GM21717 (cell line): ENCODE data around the gene RANBP2.
"Not testable (repeated sequence)": the region's sequence is repeated elsewhere in the genome, so short reads cannot be mapped to it uniquely, and the experiment has no call there.

Source experiments
- ATAC-seq: cut with Tn5 transposase; IDR thresholded peaks from one replicate; pipeline ENCODE4 v1.9.1; 2021; ENCODE audit warnings: mild to moderate bottlenecking, moderate library complexity; ENCODE audit not compliant: unreplicated experiment

Gene RANBP2

DNA sequence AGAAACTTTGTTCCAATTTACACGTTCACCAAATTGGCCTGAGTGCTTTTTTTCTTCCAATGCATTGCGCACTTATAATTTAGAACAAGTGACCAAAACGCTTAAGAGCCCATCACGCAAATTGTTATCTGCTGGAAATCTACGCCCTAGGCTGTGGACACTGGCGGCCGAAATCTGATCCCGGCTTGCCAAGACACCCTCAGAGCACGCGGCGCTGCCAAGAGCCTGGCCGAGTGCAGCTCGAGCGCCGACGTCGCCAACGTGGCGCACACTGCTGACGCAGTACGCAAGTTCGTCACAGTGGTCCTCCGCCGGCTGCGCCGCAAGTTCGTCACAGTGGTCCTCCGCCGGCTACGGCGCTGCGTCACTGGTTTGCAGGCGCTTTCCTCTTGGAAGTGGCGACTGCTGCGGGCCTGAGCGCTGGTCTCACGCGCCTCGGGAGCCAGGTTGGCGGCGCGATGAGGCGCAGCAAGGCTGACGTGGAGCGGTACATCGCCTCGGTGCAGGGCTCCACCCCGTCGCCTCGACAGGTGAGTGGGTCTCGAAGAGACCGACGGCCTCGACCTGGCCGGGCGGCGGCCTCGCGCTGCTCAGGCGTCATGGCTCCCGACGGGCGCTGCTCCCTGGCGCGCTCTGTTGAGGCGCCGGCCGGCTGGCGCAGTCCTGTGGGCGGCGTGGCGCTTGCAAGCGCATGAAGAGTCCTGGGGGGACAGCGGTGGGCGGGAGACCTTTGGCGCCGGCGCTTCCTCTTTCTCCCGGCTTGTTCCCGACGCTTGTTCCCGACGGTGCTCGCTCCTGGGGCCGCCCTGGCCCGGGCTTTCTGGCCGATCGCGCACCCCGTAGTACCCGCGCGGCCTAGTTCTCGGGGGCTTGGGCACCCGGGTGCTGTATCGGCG lies at the start of gene RANBP2:
TSS of gene RANBP2 (plus strand) at position 334 of the 896 bp plus-strand sequence. CDS start at position 459, 125 bp downstream.
- peak; percentile 99 for ATAC-seq

DNA sequence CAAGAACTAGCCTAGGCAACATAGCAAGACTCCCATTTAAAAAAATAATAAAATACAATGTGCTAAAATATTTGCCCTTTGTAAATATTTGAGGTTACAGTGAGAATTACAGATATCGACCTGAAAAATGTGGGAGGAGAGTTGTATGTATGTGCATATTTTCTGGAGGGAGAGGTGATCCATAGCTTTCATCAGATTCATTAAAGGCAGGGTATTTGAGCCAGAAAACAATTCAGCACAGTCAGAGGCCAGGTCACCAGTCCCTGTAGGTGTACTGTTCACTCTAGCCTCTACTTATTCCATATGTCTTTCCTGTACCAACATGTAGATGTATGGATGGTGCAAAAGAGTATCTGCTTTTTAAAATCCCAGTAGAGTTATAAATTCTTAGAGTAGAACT lies 49.0 kb upstream of the RANBP2 start:
- ATAC-seq, result not testable (repeated sequence)

DNA sequence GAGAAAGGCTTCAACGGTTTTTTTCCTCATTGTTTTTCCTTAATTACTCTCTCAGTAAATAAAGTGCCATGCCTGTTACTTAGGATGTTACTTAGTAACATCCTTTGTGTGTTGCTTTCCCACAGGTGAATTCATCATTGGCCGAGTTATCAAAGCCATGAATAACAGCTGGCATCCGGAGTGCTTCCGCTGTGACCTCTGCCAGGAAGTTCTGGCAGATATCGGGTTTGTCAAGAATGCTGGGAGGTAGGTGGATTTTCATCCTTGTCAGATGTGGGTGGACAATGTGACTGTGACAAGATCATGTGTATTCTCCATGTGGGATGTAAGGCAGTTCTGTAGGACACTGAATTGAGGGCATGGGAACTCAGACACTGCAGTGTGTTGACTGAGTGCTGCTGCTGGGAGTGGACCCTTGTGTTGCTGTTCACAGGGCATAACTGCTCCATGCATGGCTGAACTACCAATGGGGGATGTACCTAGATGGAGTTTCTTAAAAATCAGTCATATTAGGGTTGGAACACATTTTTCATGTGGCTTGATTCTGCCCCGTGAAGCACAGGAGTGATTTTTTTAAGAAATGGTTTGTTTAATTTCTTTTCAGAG lies 47.0 kb upstream of the RANBP2 start:
- not testable (repeated sequence) for ATAC-seq

- not testable (repeated sequence) for ATAC-seq
Observed at GRCh38 chr2:108676522-108676921, 42.8 kb upstream of the RANBP2 start.

- ATAC-seq, result not testable (repeated sequence)
Observed at GRCh38 chr2:108677239-108677744, 42.0 kb upstream of the RANBP2 start.

DNA sequence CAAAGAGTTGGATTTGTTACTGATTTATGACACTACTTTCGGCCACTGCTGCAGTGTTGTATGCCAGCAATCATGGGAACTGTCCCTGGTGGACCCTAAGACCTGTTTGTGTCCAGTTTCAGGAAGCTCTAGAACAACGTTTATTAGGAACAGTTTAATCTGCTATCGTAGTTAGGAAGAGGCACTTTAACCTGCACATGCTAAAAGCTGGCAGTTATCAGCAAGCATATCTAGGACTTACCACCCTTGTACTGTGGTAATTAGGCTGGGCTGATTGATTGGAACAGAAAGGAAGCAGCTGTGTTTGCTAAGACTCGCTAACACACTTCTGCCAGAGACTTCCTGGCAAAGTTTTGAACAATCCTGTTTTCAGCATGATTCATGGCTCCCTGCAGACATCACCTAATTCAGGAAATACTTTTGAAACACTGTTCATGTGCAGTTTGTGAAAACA lies 41.1 kb upstream of the RANBP2 start:
- ATAC-seq, result not testable (repeated sequence)

DNA sequence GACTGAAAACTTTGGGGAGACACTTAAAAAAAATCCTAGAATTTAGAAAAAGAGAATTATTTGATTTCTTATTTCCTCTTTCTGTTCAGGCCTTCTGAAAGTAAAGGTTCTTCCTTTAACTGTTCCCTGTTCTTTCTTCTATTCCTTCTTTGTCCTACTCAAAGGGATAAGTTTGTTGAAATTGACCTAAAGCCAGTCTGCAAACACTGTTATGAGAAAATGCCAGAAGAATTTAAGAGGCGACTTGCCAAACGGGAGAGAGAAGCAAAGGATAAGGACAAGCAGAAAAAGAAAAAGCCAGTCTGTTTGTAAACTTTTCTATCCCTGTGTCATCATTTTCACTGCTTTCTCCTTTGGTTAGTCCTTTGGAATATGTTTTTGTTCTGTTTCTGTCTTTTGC lies 38.5 kb upstream of the RANBP2 start:
- ATAC-seq, result not testable (repeated sequence)

DNA sequence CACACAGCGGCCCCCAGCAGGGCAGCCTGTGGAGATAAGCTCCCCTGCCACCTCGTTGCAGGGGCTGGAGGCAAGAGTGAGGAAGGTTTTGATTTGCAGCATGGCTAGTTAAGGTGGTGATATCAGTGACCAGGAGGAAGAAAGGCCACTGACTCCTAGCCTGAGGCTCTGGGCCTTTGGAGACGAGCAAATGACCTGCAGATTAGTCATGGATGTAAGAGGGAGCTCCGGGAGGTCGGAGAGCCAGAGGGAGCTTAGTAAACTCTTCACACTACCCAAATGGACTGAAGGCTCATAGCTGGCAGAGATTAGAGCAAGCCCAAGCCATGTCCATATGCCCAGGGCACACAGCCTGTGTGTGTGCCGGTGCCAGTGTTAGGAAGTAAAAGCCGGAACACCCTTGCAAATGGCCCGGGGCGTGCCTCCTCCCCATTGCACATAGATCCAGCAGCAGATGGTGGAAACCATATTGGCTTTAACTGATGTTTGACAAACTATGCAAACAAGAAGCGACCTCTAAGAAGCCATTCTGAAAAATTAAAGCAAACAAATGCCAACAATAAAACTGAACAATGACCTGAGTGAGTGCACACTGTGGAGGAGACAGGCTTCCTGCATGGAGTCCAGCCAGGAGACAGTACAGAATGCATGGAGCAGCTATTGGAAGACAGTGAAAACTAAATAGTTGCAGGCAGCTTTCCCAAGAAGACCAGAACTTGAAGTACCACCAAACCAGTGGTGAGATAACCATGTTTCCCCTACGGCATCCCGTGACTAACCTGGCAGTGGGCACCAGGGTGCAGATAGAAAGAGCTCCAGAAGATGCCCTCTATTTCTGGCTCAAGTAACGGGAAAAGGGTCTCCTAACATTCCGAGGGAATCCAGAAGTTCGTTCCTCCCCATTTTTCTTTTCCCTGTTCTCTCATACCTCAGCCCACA lies 30.2 kb upstream of the RANBP2 start:
- ATAC-seq, result not testable (repeated sequence)

GRCh38 chr2:108690001-108690400 lies 29.3 kb upstream of the RANBP2 start:
- not testable (repeated sequence) for ATAC-seq

DNA sequence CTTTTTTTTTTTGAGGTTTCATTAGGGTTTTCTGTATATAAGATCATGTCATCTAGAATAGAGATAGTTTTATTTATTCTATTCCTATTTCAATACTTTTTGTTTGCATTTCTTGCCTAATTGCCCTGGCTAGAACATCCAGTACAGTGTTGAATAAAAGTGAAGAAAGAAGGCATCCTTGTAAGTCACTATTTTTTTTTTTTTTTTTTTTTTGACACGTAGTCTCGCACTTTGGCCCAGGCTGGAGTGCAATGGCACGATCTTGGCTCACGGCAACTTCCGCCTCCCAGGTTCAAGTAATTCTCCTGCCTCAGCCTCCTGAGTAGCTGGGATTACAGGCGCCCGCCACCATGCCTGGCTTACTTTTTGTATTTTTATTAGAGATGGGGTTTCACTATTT lies 27.8 kb upstream of the RANBP2 start:
- ATAC-seq, result no peak

- no peak for ATAC-seq
Observed at GRCh38 chr2:108701208-108701607, 18.1 kb upstream of the RANBP2 start.

DNA sequence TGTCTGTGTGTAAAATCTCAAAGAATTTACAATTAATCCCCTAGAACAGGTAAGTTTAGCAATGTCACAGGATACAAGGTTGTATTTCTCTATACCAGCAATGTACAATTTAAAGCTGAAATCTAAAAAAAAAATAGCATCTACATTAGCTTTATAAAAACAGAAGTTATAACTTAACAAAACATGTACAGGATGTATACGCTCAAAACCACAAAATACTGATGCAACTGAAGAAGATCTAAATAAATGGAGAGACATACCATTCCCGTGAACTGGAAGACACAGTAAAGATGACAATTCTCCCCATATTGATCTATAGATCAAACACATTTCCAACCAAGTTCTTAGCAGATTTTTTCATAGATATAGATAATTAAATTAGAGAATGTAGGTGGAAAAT lies 17.5 kb upstream of the RANBP2 start:
- ATAC-seq, result no peak

GRCh38 chr2:108704871-108705270 lies 14.4 kb upstream of the RANBP2 start:
- no peak for ATAC-seq

DNA sequence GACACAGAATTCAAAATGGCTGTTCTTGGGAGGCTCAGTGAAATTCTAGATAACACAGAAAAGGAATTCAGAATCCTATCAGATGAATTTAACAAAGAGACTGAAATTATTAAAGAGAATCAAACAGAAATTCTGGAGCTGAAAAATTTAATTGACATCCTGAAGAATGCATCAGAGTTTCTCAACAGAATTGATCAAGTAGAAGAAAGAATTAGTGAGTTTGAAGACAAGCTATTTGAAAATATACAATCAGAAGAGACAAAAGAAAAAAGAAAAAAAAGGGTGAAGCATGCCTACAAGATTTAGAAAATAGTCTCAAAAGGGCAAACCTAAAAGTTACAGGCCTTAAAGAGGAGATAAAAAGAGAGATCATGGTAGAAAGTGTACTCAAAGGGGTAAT lies 12.0 kb upstream of the RANBP2 start:
- no peak for ATAC-seq

DNA sequence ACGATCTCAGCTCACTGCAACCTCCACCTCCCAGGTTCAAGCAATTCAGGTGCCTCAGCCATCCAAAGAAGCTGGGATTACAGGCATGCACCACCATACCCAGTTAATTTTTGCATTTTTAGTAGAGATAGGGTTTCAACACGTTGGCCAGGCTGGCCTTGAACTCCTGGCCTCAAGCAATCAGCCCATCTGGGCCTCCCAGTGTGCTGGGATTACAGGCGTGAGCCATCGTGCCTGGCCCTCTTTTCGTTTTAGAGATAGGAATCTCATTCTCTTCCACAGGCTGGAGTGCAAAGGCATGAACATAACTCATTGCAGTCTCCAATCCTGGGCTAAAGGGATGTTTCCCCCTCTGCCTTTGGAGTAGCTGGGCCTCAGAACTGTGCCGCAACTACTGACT lies 2.3 kb upstream of the RANBP2 start:
- ATAC-seq, result not testable (repeated sequence)

DNA sequence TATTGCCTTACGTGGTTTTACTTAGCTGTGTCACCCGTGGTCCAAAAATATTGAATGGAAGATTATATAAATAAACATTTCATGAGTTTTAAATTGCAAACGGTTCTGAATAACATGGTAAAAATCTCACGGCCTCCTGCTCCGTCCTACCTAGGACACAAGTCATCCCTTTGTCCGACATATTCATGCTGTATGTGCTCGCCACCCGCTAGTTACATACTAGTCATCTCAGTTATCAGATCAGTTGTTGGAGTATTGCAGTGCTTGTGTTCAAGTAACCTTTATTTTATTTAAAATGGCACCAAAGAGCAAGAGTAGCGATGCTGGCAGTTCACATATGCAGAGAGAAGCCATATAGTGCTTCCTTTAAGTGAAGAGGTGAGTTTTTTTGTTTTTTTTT lies 6.8 kb downstream of the RANBP2 start:
- ATAC-seq, result not testable (repeated sequence)

- not testable (repeated sequence) for ATAC-seq
Observed at GRCh38 chr2:108734656-108735055, 15.4 kb downstream of the RANBP2 start.

- ATAC-seq, result not testable (repeated sequence)
Observed at GRCh38 chr2:108757973-108758372, 38.7 kb downstream of the RANBP2 start.

DNA sequence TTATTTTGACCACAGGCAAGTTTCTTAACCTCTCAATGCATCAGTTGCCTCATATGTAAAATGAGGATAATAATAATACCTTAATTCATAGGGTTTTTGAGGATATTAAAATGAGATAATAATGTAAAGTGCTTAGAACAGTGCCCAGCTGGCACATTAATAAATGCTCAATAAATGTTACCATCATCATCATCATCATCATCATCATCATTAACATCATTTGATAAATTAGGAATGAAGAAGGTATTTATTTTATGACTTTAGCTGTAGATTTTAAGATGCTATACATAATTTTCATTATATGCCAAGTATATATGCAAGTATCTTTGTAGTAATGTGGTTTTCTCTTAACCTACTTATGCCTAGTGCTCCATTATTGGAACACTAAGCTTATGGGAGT lies 43.3 kb downstream of the RANBP2 start:
- ATAC-seq, result not testable (repeated sequence)

- not testable (repeated sequence) for ATAC-seq
Observed at GRCh38 chr2:108766671-108767070, 47.4 kb downstream of the RANBP2 start.

GRCh38 chr2:108767859-108768258 lies 48.6 kb downstream of the RANBP2 start:
- ATAC-seq, result not testable (repeated sequence)
